ENCODE measurements around the gene KCNJ16.
A peak's percentile ranks its signal among the peaks of the same experiment; 100 is the strongest.
"Not testable (repeated sequence)": the region's sequence is repeated elsewhere in the genome, so short reads cannot be mapped to it uniquely, and the experiment has no call there.

KCNJ16 gene
- total RNA-seq = 0 to 2.2 (median 0) reads per million in 17 experiments

DNA sequence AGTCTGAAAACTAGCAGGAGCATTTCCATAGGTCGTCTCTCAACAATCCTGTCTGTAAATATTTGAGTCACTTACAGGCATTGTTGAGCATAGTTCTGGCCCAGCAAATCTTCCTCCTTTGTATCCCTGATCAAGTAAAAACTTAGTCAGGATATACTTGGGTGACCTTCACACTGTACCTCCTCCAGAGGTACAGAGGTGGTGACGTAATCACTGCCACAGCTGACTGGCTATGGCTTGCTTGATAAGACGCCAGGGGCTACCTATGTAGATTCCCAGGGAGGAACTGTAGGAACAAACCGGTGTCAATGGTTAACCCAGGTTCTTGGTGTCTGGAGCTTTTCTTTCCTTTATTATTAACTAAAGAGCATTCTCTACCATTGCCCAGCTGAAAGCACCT, at the start of gene KCNJ16:
Gene KCNJ16, plus strand, starts transcription at position 270 of the 400 bp plus-strand sequence. CDS start 56,863 bp downstream, outside the sequence.
- DNase-seq = no peak

DNA sequence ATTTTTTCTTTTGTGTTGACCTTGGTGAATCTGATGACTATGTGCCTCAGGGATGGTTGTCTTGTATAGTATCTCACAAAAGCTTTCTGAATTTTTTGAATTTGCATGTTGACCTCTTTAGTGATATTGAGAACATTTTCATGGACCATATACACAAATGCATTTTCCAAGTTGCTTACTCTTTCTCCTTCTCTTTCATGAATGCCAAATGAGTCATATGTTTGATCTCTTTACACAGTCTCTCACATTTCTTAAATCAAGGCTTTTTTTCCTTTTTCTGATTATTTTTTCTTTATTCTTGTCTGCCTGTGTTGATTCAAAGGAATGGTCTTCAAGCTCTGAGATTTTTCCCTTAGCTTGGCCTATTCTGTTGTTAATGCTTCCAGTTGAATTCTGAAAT, 46.6 kb upstream of the KCNJ16 start:
- DNase-seq = no peak

DNA sequence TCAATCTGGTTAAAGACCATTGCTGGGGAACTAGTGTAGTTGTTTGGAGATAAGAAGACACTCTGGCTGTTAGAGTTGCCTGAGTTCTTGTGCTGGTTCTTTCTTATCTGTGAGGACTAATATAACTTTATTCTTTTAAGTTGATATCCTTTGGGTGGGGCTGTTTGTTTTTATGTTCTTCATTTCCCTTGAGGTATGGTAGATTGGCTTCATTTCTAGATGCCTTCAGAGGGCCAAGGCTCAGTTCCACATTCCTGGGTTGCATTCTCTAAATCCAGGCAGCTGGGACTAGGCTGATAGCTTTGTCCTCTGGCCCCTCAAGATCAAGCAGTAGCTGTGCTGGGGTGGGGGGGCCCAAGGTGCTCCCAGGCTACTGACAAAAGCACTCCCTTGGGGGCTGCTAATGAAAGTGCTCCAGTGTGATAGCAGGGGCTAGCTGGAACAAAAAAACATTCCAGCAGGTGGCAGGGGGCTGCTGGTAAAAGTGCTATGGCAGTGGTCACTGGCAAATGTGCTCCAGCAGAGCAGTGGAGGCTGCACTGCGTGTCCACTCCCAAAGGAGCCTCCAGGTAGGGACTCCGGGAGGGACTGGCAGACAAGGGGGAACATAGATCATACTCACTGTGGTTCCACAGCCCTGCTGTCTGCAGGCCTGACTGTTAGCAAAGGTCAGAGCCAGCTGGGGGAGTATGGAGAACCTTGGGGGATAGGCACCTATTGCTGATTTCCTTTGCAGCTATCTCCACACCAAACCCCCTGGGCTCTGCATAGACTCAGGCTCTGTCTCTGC, 45.9 kb upstream of the KCNJ16 start:
- DNase-seq = no peak

DNA sequence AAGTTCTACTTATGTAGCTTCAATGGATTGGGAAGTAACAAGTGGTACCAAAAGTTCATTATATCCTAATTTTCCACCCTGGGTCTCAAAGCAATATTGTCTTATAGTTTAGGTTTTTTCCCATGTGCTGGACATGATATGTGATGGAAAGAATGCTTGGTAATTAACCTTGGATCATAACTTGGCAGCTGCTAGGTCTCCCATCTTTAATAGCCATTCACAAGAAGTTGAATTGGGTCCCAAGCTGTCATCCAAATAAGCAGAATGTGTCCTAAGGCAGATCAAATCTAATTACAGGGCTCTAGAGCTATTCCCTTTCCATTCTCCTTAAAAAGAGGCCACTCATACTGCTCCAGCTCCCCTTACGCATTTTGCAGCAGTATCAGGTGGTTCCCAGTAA, 44.7 kb upstream of the KCNJ16 start:
- no peak for DNase-seq

DNA sequence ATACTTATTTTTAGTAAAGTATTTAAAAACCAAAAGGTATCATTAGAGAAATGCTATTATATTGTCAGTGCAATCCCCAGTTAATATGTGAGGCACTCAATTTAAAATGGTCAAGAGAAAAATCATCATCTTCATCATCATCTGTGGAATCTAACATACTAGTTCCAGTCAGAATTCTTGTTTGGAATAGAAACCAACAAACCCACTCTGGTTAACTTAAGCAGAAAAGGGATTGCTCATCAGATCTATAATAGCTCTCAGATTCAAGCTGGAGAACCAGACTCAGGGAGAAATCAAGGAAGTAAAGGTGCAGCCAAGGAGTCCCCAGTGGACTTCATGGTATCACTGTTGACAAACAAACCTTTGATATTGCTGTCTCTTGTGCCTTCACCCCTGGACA, 43.7 kb upstream of the KCNJ16 start:
- DNase-seq = no peak

DNA sequence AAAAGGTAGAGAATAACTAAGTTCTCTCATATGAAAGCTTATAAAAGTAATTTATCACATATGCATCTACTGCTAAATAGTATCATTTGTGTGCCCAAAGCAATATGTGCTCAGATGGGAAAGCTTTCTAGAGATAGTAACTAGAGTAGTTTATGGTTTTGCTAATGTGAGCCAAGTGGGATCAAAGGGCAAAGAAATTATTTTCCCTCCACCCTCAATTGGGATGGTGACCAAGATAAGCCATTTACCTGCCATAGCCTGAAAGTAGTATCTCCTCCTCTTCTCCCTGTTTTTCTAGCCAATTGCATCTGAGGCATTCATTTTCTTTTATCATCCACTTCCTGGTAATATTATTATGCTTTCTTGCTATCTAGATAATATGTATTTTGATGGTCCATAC, 41.9 kb upstream of the KCNJ16 start:
- DNase-seq = no peak

DNA sequence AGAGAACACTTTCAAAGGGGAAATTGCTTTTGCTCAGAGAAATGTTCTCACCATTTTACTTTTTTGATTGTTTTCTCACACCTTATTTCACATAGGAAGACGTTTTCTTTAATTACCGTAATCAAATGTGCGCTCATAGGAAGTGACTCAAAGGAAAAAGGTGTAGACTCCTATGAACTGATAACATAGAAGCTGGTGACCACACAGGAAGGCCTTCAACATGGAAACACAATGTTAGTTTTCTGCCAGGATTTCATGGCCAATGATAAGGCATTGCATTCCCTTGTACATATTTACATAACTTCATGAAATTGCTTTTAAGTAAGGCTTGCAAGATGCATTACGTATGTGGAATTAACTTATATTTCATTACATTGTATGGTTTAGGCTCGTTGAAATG, 40.9 kb upstream of the KCNJ16 start:
- DNase-seq = no peak

DNA sequence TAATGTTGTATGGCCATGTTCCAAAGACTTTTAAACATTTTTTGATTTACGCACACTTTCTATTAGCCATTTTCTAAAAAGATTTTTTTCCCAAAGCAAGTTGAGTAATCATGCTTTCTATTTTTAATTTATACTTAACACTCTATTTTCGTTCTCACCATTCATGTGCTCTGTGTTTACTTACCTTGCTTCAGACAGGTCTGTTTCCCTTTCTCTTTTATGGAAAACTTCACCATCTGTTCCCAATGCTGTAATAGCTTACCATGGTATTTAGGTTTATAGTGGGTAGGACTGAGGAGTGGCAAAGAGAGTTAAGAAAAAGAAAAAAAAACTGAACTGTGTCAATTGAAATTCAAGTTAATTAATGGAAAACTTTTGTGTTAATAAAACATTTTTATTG, 37.5 kb upstream of the KCNJ16 start:
- DNase-seq = no peak

DNA sequence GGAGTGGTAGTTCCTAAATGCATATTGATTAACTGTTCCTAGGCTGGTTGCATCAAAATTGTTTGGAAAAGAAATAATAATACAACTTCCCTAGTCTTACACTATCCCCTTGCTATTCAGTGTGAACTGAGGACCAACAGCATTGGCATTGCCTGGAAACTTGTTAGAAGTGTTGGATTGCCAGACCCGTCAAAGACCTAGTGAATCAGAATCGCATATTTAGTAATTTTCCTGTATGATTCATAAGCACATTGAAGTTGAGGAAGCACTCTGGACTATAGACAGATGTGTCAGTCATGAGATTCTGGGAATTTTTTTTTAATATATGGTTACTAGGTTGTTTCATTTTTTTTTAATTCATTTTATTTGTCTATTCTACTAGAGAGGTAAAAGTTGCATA, 34.7 kb upstream of the KCNJ16 start:
- DNase-seq = peak; percentile 56 to 88 (median 75)

DNA sequence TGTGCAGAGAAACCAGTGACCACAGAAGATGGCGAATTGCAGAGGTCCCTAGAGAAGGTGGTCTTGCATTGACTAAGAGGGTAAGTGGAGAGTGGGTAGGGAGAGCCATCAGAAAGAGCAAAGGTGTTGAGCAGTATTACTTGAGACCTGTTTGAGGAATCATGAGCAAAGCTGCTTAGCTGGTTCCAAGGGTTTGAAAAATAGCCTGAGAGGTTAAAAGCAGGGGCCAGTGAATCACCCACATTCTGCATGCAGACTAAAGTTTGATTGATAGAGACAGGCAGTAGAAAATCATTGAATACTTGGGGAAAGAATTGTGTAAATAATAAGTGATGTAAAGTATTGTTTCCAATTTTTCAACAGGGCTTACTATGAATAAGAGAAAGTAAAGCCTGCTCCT, 34.0 kb upstream of the KCNJ16 start:
- DNase-seq = no peak

DNA sequence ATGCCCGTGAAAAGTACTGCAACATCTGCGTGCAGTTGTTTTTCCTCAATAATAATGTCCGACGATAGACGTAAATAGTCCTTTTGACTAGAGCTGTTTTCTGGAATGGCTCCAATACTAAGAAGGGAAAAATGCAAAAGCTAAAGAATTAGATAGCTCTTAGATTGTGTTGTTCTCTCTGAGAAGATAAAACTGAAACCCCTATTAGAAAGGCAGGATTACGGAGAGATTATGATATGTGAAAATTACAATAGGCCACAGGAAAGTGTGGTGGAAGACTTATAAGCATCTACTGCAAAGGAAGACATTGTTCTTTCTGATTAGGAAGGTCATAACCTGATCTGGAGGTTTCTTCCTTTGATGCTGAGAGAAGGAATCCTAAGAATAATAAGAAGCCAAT, 33.5 kb upstream of the KCNJ16 start:
- no peak for DNase-seq

DNA sequence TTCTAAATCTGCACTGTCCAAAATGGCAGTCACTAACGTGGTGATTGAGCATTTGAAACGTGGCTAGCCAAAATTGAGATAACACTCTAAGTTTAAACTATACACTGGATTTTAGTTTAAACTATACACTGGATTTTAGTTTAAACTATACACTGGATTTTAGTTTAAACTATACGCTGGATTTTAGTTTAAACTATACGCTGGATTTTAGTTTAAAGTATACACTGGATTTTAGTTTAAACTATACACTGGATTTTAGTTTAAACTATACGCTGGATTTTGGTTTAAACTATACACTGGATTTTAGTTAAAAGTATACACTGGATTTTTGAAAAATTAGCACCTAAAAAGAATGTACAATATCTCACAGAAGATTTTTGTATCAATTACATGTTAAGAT, 29.2 kb upstream of the KCNJ16 start:
- not testable (repeated sequence) for DNase-seq

DNA sequence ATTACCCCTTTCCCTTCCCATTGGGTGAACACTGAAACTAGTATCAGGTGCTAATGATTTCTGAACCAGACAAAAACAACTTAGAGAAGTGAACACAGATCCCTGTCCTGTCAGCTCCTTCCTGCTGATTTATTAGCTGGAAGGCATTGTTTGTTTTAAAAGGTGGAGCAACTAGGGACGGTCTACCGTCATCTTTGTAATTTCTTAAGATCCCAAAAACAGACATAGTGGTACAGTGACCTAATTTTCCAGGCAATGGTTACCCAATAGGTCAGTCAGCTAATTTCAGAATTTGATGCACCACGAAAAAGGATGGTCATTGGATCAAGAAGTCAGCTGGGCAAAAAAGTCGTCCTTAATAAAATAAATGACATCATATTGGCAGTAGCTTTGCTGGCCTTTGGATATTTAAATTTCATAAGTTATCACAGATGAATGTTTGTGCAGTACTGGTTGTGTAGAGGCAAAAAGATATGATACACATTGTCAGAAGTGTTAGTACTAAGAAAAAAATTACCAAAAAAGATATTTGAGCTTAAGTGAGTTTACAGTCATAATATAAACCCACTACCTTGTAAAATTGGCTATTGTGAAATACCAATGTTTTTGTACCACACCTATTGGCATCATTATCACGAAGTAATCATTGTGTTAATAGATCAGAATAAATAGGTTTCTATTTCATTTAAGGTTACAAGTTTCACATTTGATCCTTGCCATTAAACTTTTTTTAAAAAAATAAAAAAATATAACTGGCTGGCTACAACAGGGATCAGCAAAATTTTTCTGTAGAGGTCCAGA, 27.2 kb upstream of the KCNJ16 start:
- DNase-seq = peak in 1 of 4 experiments; percentile 2

DNA sequence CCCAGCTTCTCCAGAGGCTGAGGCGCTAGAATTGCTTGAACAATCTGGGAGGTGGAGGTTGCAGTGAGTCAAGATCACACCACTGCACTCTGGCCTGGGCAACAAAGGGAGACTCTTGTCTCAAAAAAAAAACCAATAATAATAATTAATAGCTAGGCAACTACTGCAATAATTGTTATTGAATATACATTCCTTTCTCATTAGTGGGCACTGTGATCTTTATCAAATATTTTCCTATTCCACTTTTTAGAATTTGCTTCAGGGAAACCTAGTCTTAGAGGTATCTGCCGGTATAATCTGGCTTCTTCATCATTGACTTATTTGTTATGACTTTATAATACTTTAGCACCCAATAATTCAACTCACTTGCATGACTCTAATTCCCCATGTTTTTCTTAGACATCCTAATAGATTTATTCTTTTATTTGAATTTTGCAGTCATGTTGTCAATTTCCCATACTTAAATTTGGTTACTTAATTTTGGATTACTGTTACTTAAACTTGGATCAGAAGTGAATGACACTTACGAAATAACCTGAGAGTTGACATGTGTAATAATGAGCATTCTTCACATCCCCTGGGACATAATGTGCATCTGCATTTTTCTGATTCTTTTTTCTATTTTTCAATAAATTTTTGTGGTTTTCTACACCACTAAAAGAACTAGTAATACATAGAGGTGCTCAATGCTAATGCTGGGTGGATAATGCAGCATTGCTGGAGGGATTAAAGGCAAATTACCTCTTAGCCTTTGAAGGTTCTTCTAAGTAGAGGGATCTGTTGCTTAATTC, 25.0 kb upstream of the KCNJ16 start:
- DNase-seq = no peak

DNA sequence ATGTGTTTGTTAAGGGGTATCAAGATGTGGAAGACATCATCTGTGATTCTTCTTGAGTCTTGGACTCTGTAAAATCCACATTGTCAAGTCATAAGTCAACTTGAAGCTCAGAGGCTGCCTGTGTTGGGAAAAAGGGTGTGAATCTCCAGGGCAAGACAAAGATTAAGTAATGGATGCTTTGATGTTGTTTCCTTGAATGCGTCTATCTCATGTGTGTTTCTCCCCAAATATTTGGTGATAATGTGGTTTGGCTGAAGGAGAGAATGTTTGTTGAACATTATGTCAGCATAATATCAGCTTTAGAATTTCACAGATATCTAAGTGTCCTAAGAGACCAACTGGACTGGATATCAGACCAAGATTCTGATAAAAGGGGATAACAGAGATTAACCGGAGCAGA, 24.1 kb upstream of the KCNJ16 start:
- no peak for DNase-seq

DNA sequence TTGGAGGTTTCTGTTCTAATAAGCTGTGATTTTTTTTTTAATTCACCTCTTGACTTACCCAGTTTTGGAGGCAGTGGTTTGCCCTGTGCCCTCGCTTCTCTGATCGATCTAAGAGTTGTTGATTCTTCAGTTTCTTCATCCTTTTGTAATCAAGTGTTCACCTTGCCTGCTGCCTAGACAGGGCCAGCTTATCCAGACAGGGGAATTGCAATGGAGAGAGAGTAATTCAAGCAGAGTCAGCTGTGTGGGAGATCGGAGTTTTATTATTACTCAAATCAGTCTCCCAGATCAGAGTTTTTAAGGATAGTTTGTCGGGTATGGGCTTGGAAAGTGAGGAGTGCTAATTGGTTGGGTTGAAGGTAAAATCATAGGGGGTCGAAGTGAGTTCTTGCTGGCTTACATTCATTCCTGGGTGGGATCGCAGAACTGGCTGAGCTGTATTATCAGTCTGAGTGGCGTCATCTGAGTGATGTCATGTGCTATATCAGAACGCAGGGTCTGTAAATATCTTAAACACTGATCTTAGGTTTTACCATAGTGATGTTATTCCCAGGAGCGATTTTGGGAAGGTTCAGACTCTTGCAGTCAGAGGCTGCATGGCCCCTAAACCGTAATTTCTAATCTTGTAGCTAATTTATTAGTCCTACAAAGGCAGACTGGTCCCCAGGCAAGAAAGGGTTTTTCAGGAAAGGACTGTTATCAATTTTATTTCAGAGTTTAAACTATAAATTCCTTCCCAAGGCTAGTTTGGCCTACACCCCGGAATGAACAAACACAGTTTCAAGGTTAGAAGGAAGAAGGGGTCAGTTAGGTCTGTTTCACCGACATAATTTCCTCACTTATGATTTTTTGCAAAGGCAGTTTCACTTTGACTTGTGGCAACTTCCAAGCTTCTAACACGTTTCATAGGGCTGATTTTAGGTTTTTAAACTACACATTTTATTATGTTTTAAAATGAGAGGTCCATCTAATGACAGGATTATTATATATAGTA, 21.5 kb upstream of the KCNJ16 start:
- no peak for DNase-seq

DNA sequence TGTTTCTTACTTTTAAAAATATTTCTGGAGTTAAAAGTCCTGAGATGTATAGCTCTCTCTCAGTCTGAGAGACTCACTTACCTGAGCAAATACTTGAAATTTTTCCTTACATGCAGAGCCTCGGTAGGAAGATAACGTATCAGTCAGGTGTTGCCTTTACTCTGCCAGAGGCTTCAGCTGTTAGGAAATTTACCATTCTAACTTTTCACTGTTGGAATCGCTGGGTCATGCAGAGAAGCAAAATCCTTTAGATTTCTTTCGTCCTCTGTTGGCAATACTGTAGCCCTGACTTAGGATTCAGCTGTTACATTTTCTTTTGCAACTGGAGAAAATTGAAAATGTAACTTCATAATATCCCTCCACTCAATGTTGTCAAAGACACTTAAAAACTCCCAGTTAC, 20.0 kb upstream of the KCNJ16 start:
- no peak for DNase-seq

DNA sequence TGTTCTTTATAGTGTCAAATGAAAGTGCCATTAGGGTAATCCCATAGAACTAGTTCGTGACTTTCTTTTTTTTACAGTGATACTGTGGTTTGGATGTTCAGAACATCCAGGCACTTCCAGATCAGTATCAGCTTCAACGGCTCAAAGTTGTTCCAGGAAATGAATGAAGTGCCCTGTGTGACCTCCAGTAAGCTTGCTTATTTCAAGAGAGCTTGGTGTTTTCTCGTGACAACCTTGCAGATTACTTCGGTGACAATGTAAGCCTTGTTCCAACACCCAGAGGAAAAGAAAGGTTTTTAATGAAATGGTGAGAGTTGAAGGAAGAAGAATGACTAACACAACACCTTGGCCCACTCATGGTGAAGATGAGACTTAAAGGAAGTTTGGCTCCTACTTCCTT, 16.0 kb upstream of the KCNJ16 start:
- no peak for DNase-seq

DNA sequence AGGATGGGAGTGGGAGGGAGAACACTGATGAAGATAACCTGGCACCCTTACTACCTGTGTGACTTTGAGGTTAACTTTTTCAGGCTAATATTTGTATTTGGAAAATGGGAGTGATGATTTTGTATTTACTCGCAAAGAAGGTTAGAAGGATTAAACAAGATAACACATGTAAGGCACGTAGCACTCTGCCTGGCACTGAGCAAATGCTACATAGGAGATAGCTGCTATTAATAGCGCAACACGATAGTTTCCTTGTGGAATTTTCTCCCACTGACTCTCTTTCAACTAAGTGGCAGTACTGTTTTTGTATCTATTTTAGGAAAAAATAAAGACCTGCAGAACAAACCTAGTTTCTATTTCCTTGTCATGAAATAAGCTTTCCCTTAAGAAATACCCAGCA, 15.4 kb upstream of the KCNJ16 start:
- no peak for DNase-seq

DNA sequence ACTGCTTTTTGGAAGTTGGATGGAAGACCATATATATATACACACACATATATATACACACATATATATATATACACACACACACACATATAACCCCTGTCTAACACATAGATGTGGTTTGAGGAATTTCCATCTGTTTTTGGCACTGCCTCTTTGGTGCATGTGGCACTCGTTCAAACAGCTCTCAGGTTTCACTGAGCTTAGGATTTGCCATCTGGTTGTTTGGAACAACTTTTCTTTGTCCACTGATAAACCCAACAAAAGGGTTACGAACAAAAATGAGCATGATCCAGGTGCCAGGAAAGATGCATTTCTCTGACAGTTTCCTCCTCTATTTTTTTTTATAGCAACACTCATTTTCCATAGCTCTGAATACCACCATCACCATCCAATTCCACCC, 14.6 kb upstream of the KCNJ16 start:
- no peak for DNase-seq

DNA sequence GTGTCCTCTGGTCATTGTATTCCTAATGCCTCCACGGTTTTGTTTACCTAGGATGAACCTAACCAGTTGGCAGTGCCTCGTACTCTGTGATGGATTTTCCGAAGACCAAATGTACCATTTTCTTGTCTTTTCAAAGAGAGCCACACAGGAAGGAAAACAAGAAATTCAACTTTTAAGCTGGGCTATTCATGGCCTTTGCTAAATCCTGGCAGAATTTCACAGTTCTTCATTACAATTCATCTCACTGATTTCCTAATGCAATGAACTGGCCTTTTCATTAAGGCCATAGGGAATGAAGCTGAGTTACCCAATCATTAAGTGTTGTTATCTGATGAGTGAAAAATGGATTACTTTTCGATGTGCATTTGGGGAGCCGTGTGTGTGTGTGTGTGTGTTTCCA, 7.9 kb upstream of the KCNJ16 start:
- DNase-seq = no peak
